ENCODE measurements around the gene PTCRA. TPM values are rescaled to one million over a fixed set of nuclear protein-coding genes. Genes with fewer than 3 reads are reported as not detected.
"Not testable (repeated sequence)": the region's sequence is repeated elsewhere in the genome, so short reads cannot be mapped to it uniquely, and the experiment has no call there.

The PTCRA gene
- total and polyA plus RNA-seq, 4 donors = 0.29 to 0.50 TPM; not detected in 2

GRCh38 chr6:42902429-42903263 lies 13.2 kb upstream of the PTCRA start:
- not testable (repeated sequence) for H3K4me3 ChIP-seq (ENCODE audit: low read depth, low read length); H3K36me3 ChIP-seq (ENCODE audit: control insufficient read depth, insufficient read depth, low read length); H3K4me1 ChIP-seq (ENCODE audit: control insufficient read depth, insufficient read depth, low read length); H3K27me3 ChIP-seq (ENCODE audit: control insufficient read depth, insufficient read depth, low read length); DNase-seq (ENCODE audit: low read depth in 4 of 6, low spot score in 6 of 6); H3K27ac ChIP-seq (ENCODE audit: low read depth, low read length); H3K9me3 ChIP-seq (ENCODE audit: control insufficient read depth, insufficient read depth, low read length)
- 82% methylated on average over 13 of the region's 22 CpGs for WGBS (ENCODE audit: insufficient coverage)

- DNase-seq (ENCODE audit: low read depth in 4 of 6, low spot score in 6 of 6) = no peak
- WGBS (ENCODE audit: insufficient coverage) = 83% methylated on average over 7 of the region's 10 CpGs
- Histone ChIP-seq H3K27ac (ENCODE audit: low read depth, low read length) (no peak overlapping the region), H3K27me3 (ENCODE audit: control insufficient read depth, insufficient read depth, low read length) (no peaks in the 10 kb centered on the region), H3K9me3 (ENCODE audit: control insufficient read depth, insufficient read depth, low read length) (no peaks in the 10 kb centered on the region), H3K4me1 (ENCODE audit: control insufficient read depth, insufficient read depth, low read length) (peaks cover 7% of the 10 kb centered on the region), H3K4me3 (ENCODE audit: low read depth, low read length) (no peak overlapping the region), H3K36me3 (ENCODE audit: control insufficient read depth, insufficient read depth, low read length) (no peaks in the 10 kb centered on the region)
These were observed 11.4 kb upstream of the PTCRA start for GRCh38 chr6:42904467-42904866.

GRCh38 chr6:42907336-42907735 lies 8.5 kb upstream of the PTCRA start:
- Histone ChIP-seq H3K27me3 (ENCODE audit: control insufficient read depth, insufficient read depth, low read length) (no peaks in the 10 kb centered on the region), H3K9me3 (ENCODE audit: control insufficient read depth, insufficient read depth, low read length) (no peaks in the 10 kb centered on the region), H3K36me3 (ENCODE audit: control insufficient read depth, insufficient read depth, low read length) (no peaks in the 10 kb centered on the region), H3K27ac (ENCODE audit: low read depth, low read length) (no peak overlapping the region), H3K4me3 (ENCODE audit: low read depth, low read length) (no peak overlapping the region), H3K4me1 (ENCODE audit: control insufficient read depth, insufficient read depth, low read length) (peaks cover 11% of the 10 kb centered on the region)
- WGBS (ENCODE audit: insufficient coverage) = 56% methylated on average over 5 of the region's 5 CpGs
- no peak for DNase-seq (ENCODE audit: low read depth in 4 of 6, low spot score in 6 of 6)

GRCh38 chr6:42909835-42910234 lies 6.0 kb upstream of the PTCRA start:
- no peak overlapping the region for H3K4me3 ChIP-seq (ENCODE audit: low read depth, low read length)
- peaks cover 11% of the 10 kb centered on the region for H3K4me1 ChIP-seq (ENCODE audit: control insufficient read depth, insufficient read depth, low read length)
- DNase-seq (ENCODE audit: low read depth in 4 of 6, low spot score in 6 of 6) = no peak
- no peaks in the 10 kb centered on the region for H3K27me3 ChIP-seq (ENCODE audit: control insufficient read depth, insufficient read depth, low read length)
- 82% methylated on average over 3 of the region's 10 CpGs for WGBS (ENCODE audit: insufficient coverage)
- H3K36me3 ChIP-seq (ENCODE audit: control insufficient read depth, insufficient read depth, low read length) = no peaks in the 10 kb centered on the region
- no peaks in the 10 kb centered on the region for H3K9me3 ChIP-seq (ENCODE audit: control insufficient read depth, insufficient read depth, low read length)
- no peak overlapping the region for H3K27ac ChIP-seq (ENCODE audit: low read depth, low read length)

- Histone ChIP-seq H3K27ac (ENCODE audit: low read depth, low read length) (peak overlapping the region; percentile 40), H3K27me3 (ENCODE audit: control insufficient read depth, insufficient read depth, low read length) (no peaks in the 10 kb centered on the region), H3K4me3 (ENCODE audit: low read depth, low read length) (peak overlapping the region; percentile 29), H3K4me1 (ENCODE audit: control insufficient read depth, insufficient read depth, low read length) (peaks cover 11% of the 10 kb centered on the region), H3K9me3 (ENCODE audit: control insufficient read depth, insufficient read depth, low read length) (no peaks in the 10 kb centered on the region), H3K36me3 (ENCODE audit: control insufficient read depth, insufficient read depth, low read length) (no peaks in the 10 kb centered on the region)
- DNase-seq (ENCODE audit: low read depth in 4 of 6, low spot score in 6 of 6) = peak in 1 of 6 donors; percentile 34
- 5% methylated on average over 46 of the region's 49 CpGs for WGBS (ENCODE audit: insufficient coverage)
These were observed 4.5 kb upstream of the PTCRA start for GRCh38 chr6:42911171-42912021.

GRCh38 chr6:42914546-42914945 lies 1.3 kb upstream of the PTCRA start:
- Histone ChIP-seq H3K27ac (ENCODE audit: low read depth, low read length) (no peak overlapping the region), H3K27me3 (ENCODE audit: control insufficient read depth, insufficient read depth, low read length) (no peaks in the 10 kb centered on the region), H3K9me3 (ENCODE audit: control insufficient read depth, insufficient read depth, low read length) (no peaks in the 10 kb centered on the region), H3K36me3 (ENCODE audit: control insufficient read depth, insufficient read depth, low read length) (no peaks in the 10 kb centered on the region), H3K4me1 (ENCODE audit: control insufficient read depth, insufficient read depth, low read length) (peaks cover 11% of the 10 kb centered on the region), H3K4me3 (ENCODE audit: low read depth, low read length) (no peak overlapping the region)
- DNase-seq (ENCODE audit: low read depth in 4 of 6, low spot score in 6 of 6) = no peak
- WGBS (ENCODE audit: insufficient coverage) = 86% methylated on average over 3 of the region's 4 CpGs

GRCh38 chr6:42916288-42916687 lies 435 bp downstream of the PTCRA start:
- H3K27me3 ChIP-seq (ENCODE audit: control insufficient read depth, insufficient read depth, low read length) = no peaks in the 10 kb centered on the region
- no CpG with 5 or more reads among the region's 1 CpG for WGBS (ENCODE audit: insufficient coverage)

GRCh38 chr6:42921801-42922200 lies 5.9 kb downstream of the PTCRA start:
- peaks cover 4% of the 10 kb centered on the region for H3K27me3 ChIP-seq (ENCODE audit: control insufficient read depth, insufficient read depth, low read length)
- 67% methylated on average over 4 of the region's 6 CpGs for WGBS (ENCODE audit: insufficient coverage)
- H3K4me1 ChIP-seq (ENCODE audit: control insufficient read depth, insufficient read depth, low read length) = no peaks in the 10 kb centered on the region
- no peaks in the 10 kb centered on the region for H3K9me3 ChIP-seq (ENCODE audit: control insufficient read depth, insufficient read depth, low read length)
- no peak for DNase-seq (ENCODE audit: low read depth in 4 of 6, low spot score in 6 of 6)
- no peak overlapping the region for H3K4me3 ChIP-seq (ENCODE audit: low read depth, low read length)
- H3K27ac ChIP-seq (ENCODE audit: low read depth, low read length) = no peak overlapping the region
- H3K36me3 ChIP-seq (ENCODE audit: control insufficient read depth, insufficient read depth, low read length) = no peaks in the 10 kb centered on the region

More at GRCh38 chr6:42916288-42916687, 435 bp downstream of the PTCRA start:
- peaks cover 7% of the 10 kb centered on the region for H3K4me1 ChIP-seq (ENCODE audit: control insufficient read depth, insufficient read depth, low read length)
- H3K4me3 ChIP-seq (ENCODE audit: low read depth, low read length) = no peak overlapping the region
- H3K27ac ChIP-seq (ENCODE audit: low read depth, low read length) = no peak overlapping the region
- DNase-seq (ENCODE audit: low read depth in 4 of 6, low spot score in 6 of 6) = no peak
- H3K9me3 ChIP-seq (ENCODE audit: control insufficient read depth, insufficient read depth, low read length) = no peaks in the 10 kb centered on the region
- H3K36me3 ChIP-seq (ENCODE audit: control insufficient read depth, insufficient read depth, low read length) = no peaks in the 10 kb centered on the region

GRCh38 chr6:42923666-42924065 lies 7.8 kb downstream of the PTCRA start:
- Histone ChIP-seq H3K4me1 (ENCODE audit: control insufficient read depth, insufficient read depth, low read length) (peaks cover 6% of the 10 kb centered on the region), H3K27ac (ENCODE audit: low read depth, low read length) (no peak overlapping the region), H3K4me3 (ENCODE audit: low read depth, low read length) (no peak overlapping the region), H3K36me3 (ENCODE audit: control insufficient read depth, insufficient read depth, low read length) (no peaks in the 10 kb centered on the region), H3K9me3 (ENCODE audit: control insufficient read depth, insufficient read depth, low read length) (no peaks in the 10 kb centered on the region), H3K27me3 (ENCODE audit: control insufficient read depth, insufficient read depth, low read length) (peaks cover 4% of the 10 kb centered on the region)
- no peak for DNase-seq (ENCODE audit: low read depth in 4 of 6, low spot score in 6 of 6)
- 85% methylated on average over 2 of the region's 2 CpGs for WGBS (ENCODE audit: insufficient coverage)

Measured in spinal cord (tissue), 10 donors.